SKM-1 (cell line): ENCODE results near the gene TMSB4X.
A peak's percentile ranks its signal among the peaks of the same experiment; 100 is the strongest.
"Not testable (repeated sequence)": the region's sequence is repeated elsewhere in the genome, so short reads cannot be mapped to it uniquely, and the experiment has no call there.

Experiments
- DNase-seq: peaks from one replicate; lab custom pipeline; 2025; ENCODE audit not compliant: unreplicated experiment; lab: John Stamatoyannopoulos, UW

Gene TMSB4X

GRCh38 chrX:12994321-12994720, 19.4 kb downstream of the TMSB4X start:
- DNase-seq, result no peak

GRCh38 chrX:12996934-12997435, 22.1 kb downstream of the TMSB4X start:
- DNase-seq, result no peak

- DNase-seq, result no peak
Observed at GRCh38 chrX:12997906-12998687, 23.2 kb downstream of the TMSB4X start.

DNA sequence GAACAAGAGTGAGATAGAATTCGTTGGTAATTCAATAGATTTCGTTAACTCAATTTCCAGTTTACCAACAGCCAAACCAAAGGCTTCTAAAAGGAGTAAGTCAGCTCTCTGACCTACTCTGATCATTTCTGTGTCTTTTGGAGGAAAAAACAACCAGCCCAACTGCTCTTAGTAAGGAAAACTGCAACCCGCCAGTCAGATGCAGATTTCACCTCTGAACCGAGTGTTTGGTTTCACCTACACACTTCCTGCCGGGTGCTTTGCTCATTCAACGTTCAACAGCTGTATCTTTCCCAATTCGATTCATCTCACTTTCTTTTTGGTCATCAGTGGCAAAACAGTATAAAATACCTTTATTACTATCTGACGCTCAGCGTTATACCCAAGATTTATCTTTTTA, 24.5 kb downstream of the TMSB4X start:
- DNase-seq, result no peak

DNA sequence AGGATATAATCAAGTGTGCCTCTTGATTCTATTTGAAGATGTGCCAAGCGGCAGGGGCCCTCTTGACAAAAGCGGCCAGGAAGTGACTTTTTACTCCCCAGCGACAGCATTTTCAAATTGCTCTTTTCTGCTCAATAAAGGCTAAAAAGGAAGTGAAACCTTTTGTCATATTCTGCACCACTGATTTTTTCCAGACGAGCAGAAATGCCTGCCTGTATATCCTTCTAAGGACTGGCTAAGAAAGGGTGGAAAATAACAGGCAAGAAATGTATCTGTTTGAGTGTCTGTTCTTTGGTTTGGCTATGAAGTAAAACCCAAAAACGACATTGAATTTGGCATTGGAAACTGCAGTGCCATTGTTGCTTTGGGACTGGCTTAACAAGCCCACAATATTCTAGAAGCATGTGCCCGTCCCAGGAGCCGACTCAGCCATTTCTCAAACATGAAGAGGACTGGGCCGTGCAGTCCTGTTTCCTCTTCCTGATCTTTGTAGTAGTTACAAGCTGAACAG, 25.4 kb downstream of the TMSB4X start:
- DNase-seq, result no peak

- DNase-seq, result no peak
Observed at GRCh38 chrX:13001097-13001496, 26.2 kb downstream of the TMSB4X start.

DNA sequence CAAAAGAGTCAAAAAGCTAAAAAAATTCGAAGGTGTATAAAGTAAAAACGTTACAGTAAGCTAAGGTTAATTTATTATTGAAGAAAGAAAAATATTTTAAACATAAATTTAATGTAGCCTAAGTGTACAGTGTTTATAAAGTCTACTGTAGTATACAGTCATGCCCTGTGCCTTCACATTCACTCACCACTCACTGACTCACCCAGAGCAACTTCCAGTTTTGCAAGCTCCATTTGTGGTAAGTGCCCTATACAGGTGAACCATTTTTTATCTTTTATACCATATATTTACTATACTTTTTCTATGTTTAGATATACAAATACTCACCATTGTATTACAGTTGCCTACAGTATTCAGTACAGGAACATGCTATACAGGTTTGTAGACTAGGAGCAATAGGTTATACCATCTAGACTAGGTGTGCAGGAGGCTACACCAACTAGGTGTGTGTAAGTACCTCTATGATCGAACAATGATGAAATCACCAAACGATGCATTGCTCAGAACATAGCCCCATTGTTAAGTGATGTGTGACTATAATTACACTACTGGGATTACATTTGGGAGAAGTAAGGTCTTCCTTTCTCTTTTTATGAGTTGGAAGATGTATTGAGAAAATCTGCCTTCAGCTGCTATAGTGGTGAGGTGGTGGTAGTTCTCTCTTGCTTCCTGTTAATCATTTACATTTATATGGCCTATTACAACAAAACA, 27.2 kb downstream of the TMSB4X start:
- DNase-seq, result no peak

DNA sequence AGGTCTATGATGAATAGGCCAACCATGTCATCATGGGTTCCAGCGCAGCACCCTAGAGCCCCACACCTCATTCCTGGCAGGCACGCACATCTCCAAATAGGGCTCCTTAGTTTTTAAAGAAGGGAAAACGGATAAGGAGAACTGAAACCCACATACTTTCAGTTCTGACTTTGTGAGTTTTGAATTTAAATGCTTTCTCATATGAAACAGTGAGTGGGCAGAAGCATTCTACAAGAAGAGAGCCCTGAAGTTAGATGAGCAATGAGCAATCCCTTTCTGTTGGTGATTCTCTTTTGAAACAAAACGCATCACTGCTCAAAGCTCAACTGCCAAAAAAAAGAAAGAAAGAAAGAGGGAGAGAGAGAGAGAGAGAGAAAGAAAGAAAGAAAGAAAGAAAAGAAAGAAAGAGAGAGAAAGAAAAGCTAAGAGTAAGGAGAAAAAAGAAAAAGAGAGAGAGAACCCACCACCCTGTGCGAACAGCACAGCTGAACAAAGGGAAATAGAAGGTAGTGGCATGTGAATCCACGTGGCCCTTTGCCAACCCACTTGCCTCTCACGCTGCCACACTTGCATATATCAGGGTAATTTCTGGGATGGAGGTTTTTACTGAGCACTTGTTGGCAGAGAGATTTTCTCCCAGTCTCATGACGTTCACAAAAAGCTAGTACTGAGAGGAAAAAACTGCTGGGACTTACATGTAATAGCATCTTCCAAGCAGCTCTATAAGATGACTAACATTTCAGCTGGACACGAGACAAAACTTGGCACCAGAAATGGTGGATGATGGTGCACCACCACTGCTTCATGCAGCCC, 31.0 kb downstream of the TMSB4X start:
- DNase-seq, result no peak

- peak; percentile 2 for DNase-seq
Observed at GRCh38 chrX:13007519-13008188, 32.7 kb downstream of the TMSB4X start.

GRCh38 chrX:13008189-13008533, 33.3 kb downstream of the TMSB4X start:
- DNase-seq, result no peak

- DNase-seq, result no peak
Observed at GRCh38 chrX:13008851-13009250, 33.9 kb downstream of the TMSB4X start.

- DNase-seq, result no peak
Observed at GRCh38 chrX:13009273-13009672, 34.4 kb downstream of the TMSB4X start.

DNA sequence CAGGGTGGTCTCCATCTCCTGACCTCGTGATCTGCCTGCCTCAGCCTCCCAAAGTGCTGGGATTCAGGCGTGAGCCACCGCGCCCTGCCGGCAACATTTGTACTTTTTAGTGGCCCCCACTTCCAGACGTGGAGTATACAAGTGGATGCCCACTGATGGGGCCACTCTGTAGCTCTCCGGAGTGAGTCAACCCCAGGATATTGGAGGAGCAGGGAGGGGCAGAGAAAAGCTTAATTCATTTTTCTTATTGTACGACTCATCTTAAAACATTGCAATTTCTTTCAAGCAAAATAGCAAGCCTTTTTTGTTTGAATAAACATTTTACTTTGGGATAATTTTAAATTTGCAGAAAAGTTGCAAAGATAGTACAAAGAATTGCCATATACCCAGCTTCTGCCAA, 34.9 kb downstream of the TMSB4X start:
- DNase-seq, result no peak

GRCh38 chrX:13010546-13010945, 35.6 kb downstream of the TMSB4X start:
- no peak for DNase-seq

- peak; percentile 58 for DNase-seq
Observed at GRCh38 chrX:13013363-13014110, 38.6 kb downstream of the TMSB4X start.

DNA sequence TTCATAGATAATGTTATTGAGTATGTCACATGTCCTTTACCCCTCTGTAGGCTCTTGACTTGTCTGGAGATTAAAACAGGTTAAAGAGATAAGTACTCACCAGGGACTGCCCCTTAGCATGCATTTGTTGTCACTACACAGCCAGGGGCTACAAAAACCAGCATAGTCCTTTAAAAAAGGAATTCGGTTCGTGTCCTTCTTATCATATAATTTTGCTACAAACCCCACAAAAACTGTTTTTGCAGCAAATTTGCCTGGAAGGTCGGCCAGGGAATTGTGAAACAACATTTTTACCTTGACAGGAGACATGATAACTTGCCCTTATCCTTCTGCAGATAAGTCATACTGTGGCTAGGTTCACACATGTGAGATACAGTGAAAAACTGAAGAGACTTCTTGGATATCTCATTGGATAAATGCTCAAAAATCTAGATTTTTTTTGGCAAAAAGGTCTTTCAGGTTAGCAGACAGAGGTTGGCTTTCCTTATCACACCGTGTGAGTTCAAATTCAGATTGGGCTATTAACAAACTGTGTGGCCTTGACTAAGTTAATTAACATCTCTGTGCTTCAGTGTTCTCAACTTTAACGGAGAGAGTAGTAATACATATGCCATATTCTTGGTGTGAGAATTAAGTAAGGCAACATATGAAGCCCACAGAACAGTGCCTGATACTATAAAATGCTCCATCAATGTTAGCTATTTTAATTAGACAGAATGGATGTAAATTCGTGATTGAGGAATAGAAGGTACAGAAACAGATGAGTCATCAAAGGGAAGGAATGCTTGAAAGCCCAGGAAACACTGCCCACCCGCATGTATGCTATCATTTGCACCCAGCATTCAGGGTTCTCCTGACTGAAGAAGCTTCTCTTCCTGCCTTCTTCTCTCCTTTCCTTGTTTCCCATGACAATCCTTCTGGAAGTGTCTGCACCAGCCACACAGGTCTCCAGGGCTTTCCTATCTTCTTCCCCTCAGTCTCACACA, 39.5 kb downstream of the TMSB4X start:
- no peak for DNase-seq

DNA sequence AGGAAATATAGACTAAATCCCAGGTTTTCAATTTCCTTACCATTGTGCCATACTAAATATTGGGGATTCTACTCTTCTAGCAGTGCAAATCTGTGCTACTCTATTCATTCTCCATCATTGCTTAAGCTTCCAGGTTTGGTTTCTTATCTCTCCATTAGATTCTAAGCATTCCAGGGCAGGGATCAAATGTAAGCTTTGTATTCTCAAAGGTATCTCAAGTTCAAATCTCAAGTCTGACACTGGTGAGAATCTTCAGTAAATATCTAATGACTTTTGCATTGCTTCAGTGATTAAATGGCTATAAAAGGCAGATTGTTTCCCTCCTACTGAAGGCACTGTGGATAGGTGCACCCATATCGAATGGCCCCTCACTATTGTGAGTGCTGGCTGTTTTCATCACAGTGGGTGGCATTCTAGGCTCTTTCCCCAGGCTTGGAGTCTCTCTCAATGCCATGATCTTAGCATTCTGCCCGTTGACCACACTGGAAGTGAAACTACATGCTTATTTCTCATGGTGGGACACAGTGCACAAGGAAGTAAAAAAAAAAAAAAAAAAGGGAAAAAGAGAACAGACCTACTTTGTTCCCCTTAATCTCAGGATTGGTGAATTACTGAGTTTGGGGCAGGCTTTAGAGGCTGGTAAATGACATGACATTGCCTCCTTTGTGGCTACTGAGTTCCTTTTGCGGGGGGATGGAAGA, 40.8 kb downstream of the TMSB4X start:
- no peak for DNase-seq

DNA sequence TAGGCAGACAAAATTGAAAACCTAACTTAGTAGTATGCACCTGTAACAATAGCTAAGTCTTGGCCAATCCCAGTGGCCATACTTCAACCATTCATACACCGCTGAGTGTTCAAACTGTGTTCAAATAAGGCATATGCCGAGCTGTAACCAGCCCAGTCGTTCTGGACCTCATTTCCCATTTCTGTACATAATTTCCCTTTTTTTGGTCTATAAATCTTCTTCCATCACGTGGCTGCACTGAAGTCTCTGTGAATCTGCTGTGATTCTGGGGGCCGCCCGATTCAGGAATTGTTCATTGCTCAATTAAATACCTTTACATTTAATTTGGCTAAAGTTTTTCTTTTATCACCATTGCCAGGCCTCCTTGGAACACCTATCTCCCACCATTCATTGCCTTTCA, 41.8 kb downstream of the TMSB4X start:
- DNase-seq, result not testable (repeated sequence)
